GM21515 (cell line): ENCODE measurements around the gene SLC25A27.
"Not testable (repeated sequence)": the region's sequence is repeated elsewhere in the genome, so short reads cannot be mapped to it uniquely, and the experiment has no call there.

Experiments
- ATAC-seq: cut with Tn5 transposase; IDR thresholded peaks from one replicate; pipeline ENCODE4 v1.9.1; 2021; ENCODE audit not compliant: unreplicated experiment

Gene SLC25A27, protein sequence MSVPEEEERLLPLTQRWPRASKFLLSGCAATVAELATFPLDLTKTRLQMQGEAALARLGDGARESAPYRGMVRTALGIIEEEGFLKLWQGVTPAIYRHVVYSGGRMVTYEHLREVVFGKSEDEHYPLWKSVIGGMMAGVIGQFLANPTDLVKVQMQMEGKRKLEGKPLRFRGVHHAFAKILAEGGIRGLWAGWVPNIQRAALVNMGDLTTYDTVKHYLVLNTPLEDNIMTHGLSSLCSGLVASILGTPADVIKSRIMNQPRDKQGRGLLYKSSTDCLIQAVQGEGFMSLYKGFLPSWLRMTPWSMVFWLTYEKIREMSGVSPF

DNA sequence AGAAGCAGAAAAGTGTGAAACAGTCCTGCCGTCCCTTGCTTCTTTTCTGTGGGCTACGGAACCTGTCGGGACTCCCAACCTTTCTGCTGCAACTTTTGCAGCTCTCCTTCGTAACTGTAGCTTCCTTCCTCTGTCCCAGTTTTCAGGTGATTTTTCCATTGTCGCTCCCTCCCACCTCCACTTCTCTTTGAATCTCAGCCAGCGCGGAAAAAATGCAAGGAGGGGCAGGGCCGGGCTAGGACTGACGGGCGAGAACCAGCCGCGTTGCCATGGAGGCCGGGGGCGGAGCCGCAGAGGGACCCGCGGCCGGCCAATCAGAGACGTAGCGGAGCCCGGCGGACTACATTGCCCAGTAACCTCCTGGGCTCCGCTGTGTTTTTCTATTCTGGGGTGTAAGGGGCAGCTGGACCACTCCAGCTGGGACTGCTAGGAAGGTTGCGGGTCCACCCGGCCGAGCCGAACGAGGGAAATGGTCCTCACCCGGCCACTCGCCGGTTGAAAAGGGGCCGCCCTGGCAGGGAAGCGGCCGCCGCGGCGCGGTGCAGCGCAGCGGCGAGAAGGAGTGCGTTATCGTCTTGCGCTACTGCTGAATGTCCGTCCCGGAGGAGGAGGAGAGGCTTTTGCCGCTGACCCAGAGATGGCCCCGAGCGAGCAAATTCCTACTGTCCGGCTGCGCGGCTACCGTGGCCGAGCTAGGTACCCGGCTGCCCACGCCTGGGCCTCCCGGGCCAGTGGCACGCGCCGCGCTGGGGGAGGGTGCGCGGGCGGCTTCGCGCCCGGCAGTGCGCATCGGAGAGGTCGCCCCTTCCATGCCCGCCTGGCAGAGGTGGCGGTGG, at the start of gene SLC25A27, which contains the start of gene CYP39A1:
Gene SLC25A27, plus strand, starts transcription at position 373 of the 836 bp plus-strand sequence. Its CDS starts 218 bp downstream, at position 591.
Gene CYP39A1, minus strand, starts transcription at position 216 of the 836 bp plus-strand sequence. CDS start 236 bp downstream, outside the sequence.
- peak; percentile 100 for ATAC-seq

DNA sequence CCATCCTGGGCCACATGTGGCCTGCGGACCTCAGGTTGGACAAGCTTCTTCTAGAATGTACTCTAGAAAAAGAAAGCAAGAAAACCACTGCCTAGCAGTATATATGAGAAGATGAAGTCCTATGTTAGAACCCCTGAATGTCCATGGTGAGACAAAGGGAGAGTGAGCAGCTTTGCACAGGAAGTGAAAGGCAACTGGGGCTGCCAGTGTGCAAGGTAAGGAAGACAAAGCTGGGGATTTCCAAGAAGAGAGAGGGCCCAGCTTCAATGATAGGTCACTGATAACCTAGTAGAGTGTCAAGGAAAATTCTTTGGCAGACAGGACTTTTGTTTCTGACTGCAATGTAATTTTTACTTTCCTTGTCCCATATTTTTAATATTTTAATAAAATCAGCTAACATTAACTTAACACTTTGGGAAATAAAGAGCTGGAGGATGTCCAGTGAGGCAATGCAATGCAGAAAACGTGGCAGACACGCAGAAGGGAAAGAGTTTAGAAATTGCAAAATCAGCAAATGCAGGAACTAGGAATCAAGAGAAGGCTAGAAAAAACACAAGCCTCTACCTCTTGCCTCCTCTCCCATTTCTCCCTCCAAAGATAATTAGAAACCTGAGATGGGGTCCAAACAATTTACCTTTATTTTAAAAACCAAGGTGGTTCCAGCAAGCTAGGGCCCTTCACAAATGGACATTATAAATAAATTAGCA, 47.5 kb upstream of the SLC25A27 start:
- ATAC-seq, result no peak

DNA sequence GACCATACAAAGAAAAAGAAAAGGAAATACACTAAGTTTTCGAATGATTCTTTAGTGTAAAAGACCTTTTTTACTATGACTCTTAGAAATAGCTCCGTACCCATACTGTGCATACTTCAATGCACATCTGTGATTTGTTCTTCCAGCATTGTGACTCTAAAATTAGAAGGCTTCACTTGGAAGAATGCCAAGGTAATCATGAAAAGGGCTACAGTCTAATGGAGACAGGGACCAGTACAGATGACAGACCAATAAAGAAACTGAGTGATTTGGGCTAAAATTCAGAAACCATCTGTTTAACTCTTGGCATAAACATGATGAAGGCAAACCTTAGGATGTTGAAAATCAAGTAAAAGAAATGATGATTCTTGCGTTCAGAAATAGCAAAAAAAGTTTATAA, 46.4 kb upstream of the SLC25A27 start:
- no peak for ATAC-seq

DNA sequence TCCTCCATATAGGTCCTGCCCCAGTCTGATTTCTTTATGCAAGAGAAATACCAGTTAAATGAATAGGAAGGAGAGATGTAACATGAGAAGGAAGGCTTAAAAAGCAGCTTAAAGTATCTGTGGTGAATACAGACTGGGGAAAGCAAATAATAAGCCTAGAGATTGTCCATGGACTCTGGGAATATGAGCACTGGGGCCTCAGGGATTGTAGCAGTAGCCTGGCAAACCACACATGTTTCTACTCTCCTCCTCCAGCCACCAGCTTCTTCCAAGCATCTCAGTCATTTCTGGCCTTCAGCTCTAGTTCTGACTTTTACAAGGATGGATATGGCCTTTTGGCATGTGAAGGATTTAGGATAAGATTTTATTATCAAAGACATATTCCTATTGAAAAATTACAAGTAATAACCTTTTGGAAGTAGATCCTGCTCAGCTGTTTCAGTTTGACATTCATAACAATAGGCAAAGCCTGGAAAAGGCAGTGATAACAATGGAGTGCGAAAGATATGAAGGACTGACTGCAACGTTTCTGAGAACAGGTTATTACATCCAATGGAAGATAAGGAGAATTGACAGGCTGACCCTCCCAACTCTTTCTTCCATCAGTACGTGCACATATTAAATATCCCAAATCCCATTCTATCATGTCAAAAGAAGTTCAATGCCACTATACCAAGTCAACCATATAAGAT, 41.8 kb upstream of the SLC25A27 start:
- ATAC-seq, result no peak

DNA sequence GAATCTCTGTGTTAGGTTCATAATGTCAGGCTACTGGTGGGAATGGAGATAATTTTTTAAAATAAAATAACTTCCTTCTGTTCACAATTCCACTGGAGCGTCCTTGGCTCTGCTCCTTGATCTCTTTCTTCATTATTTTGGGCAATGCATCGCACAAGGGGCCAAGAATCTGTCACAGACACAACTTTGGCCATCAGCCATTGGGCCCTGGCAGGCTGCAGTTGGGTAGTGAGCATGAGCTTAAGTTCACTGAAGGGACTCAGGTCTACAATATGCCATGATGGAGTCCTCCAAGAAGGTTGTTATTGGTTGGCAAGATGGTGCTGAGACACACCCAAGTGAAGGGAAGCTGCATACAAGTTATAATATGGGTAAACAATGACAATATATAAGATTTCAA, 40.1 kb upstream of the SLC25A27 start:
- ATAC-seq, result no peak

DNA sequence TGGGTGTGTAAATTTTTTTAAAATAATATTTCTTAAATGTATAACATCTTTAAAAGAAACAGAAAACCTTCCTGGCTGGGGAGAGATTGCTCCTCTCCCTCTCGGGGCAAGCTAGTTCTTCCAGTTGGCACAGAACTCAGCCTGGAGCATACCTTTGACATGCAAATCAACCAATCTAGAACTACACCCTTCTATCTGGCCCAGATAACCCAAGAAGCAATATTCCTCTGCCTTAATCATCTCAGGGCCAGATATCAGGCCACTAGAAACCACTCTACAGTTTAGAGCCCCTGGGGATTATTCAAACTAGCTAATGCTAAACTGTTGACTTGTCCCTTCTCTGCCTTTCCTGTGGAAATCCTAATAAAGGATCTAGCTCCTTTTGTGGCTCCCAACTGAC, 34.0 kb upstream of the SLC25A27 start:
- no peak for ATAC-seq

DNA sequence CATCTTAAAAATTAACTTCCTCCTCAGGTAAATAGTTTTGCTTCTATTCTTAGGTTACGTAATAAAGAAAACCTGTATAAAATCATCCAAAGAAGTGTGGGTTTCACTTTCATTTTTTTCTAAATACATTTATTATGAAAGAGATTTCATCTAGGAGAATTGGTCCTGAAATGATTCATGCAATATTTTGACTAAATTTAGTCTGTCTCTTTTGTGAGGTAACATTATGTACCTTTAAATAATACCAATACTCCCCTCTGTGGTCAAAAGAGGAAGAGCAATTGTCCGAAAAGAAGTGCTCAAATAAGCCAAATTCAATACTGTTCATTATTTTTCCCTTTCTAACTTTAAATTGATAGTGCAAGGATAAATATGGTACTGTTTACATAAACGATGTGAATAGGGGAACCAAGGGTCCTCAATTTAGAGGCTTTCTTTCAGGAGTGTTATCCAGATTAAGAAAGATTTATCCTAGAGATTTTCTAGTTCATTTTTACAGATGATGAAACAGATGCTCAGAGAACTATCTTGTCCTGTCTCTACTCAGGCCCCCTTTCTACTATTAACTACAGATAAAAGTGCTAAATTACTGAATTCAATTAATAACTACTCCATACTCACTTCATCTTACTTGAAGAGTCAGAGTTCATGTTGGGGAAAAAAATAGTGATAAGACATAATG, 26.4 kb upstream of the SLC25A27 start:
- ATAC-seq, result no peak

DNA sequence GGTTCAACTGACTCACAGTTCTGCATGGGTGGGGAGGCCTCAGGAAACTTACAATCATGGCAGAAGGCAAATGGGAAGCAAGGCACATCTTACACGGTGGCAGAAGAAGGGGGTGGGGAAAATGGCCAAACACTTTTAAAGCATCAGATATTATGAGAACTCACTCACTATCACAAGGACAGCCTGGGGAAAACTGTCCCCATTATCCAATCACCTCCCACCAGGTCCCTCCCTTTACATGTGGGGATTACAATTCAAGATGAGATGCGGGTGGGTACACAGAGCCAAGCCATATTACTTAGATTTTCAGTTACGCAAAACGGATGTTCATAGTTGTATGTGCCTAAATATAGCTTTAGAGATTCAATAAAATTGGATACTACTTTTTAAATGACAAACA, 25.8 kb upstream of the SLC25A27 start:
- no peak for ATAC-seq

DNA sequence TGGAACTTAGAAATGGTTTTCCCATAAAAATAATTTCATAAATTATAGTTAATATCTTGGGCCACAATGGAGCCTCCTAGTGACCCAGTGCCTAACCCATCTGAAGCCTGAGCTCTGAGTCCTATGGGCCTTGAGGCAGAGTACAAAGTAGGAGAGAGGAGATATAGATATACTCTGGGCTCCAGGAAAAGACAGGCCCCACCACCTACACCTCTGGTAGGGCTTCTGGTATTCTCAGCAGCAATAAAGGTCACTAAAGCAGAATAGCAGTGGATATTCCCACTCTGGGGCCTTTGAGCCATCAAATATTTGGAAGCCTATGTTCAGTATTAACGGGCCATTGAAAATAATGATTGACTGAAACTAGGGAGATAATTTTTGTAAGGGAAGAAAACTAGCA, 24.3 kb upstream of the SLC25A27 start:
- ATAC-seq, result no peak

DNA sequence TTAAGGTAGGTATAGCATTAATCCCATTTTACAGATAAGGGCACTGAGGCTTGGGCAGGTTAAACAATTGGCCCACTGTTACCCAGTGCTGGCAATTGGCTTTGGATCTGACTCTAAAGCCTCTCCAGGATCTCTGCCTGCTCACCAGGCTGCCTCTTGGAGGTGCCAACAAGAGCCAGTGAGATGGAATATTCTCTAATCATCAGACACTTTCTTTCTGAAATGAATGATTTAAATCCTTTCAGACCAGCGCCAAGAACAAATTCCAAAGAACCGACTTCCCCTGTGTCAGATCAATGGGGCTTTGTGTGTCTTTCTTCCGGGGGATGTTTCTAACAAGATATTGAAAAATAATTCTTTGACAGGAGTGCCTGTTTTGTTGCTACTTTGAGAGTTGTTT, 23.8 kb upstream of the SLC25A27 start:
- ATAC-seq, result no peak

DNA sequence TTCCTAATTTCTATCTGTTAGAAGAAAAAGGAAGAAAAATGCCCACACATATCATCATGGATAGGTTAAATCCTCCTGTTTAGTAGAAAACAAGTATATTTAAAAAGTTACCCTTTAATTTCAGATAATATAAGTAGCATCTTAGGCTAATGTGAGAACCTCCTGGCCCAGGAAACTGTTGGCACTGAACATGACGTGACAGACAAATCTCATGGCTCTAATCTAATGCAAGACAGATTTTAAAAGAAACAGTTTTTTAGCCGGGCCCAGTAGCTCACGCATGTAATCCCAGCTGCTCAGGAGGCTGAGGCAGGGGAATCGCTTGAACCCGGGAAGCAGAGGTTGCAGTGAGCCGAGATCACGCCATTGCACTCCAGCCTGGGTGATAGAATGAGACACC, 23.1 kb upstream of the SLC25A27 start:
- no peak for ATAC-seq

DNA sequence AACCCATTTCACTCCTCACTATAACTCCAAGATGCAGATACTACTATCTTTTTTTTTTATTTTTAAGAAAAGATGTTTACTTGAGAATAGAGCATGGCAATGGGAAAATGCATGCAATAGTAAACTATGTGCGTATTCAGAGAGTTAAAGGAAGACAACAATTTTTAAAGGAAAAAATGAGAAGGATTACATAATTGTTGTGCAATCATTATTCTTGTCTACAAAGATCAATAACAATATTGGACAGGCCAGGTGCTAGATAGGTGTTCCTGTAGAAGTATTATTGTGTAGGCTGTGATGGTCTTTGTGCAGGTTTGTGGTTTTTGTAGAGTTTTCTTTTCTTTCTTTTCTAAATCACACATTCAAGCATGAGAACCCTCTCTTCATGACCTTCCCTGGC, 20.7 kb upstream of the SLC25A27 start:
- no peak for ATAC-seq

DNA sequence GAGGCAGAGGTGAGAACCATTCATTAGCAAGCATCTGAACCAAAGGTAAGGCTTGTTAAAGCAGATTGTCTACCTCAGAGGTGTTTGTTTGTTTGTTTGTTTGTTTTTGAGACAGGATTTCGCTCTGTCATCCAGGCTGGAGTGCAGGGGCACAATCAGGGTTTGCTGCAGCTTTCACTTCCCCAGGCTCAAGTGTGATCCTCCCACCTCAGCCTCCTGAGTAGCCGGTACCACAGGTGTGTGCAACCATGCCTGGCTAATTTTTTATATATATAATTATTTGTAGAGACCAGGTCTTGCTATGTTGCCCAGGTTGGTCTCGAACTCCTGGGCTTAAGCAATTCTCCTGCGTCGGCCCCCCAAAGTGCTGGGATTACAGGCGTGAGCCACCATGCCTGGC, 17.3 kb upstream of the SLC25A27 start:
- no peak for ATAC-seq

DNA sequence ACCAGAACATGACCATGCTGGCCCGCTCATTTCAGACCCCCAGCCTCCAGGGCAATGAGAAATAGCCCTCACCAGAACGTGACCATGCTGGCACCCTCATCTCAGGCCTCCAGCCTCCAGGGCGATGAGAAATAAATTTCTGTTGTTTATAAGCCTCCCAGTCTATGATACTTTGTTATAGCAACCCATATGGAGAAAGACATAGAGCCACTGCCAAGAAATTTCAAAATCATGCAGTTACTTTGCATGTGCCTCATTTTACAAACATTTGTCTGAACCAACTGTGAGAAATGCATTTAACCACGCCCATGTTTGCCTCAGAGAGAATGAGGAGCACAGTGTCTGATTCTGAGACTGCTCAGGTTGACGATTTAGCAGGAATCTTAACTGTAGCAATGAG, 15.6 kb upstream of the SLC25A27 start:
- ATAC-seq, result no peak

DNA sequence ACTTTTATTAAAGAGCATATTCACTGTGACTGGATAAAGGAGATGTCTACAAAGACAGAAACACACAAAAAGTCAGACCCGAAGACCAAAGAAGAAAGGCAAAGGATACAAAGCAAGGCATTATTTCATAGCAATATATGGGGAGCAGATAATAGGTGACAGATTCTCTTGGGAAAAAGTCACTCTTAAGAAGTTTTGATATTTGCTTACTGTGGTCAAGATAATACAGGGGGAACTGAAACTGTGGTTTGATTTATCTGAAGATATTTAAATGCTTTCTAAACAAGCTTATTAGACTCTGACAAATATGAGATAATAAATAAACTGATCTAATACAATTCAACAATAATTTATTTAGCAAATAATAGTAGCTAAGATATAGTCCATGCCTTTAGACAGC, 14.8 kb upstream of the SLC25A27 start:
- ATAC-seq, result no peak

DNA sequence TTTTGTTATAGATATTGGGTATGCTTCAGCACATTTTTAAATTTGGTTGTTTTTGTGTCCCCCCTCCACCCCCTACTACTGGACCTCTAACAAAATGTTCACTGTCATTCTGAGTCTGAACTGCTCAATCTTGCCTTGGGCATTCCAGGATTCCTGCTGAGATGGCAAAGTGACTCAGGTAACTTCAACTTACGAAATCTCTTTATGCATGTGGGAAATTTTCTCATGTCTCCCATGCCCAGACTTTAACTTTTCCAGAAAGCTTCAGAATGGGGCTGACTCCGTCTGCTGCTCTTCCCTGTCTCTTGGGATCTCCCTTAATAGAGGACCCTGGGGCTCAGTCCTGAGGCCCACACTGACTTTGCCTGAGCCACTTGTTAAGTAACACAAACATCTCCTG, 14.1 kb upstream of the SLC25A27 start:
- no peak for ATAC-seq

DNA sequence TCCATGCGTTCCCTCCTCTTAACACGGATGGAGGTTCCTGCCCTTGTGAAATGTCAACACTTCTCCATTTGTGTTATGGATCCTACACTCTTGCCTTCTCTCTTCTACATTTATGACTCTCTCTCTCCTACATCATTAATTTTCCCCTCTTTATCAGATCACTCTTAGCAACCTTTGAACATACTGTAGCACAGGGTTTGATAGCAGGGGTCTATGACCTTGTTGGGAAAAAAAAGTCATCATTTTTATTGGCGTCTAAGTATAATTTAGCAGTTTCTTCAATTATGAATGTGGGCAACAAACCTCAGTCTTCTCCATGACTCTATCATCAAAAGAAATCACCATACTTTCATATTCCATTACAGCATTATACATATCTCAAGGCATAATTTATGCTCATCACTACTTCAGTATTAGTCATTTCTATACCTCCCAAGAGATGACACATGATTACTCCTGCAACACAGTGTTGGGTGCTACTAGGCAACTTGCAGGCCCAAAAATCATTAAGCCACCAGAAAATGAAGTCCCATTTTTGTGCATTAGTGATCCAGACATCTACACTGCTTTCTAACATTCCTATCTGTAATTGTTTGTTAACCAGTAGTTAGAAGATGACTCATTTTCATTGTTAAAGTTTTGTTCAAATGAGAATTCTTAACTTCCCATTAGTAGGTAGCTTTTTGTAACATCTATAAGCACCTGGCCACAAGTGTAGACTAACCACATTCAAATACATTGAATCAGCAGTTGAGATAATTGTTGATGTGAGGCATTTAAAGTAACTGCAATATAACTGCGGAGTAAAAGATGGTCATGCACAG, 9.6 kb upstream of the SLC25A27 start:
- ATAC-seq, result no peak

DNA sequence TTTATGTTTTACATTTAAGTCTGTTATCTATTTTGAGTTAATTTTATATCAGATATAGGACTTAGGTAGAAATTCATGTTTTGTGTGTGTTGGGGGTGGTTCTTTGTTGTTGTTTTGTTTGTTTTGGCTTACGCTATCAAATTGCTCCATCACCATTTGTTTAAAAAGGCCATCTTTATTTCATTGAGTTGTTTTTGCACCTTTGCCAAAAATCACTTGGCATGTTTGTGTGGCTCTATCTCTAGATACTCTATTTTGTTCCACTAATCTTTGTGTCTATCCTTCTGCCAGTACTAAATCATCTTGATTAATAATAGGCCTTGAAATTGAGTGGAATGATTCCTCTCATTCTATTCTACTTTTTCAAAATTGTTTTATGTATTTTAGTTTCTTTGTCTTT, 7.5 kb upstream of the SLC25A27 start:
- ATAC-seq, result no peak

DNA sequence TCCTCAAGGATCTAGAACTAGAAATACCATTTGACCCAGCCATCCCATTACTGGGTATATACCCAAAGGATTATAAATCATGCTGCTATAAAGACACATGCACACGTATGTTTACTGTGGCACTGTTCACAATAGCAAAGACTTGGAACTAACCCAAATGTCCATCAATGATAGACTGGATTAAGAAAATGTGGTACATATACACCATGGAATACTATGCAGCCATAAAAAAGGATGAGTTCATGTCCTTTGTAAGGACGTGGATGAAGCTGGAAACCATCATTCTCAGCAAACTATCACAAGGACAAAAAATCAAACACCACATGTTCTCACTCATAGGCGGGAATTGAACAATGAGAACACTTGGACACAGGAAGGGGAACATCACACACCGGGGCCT, 4.7 kb upstream of the SLC25A27 start:
- ATAC-seq, result not testable (repeated sequence)
